Gastrocnemius medialis (tissue), 4 donors: Measurements from ENCODE around the gene TBX18.

Source experiments
- CTCF ChIP-seq, 5 experiments: fragments of 450-650 bp in 3 of 5; fragments of 200-600 bp in 2 of 5; sonication (generic) in 2 of 5; IDR thresholded peaks in 4 of 5; conservative IDR thresholded peaks in 1 of 5; 1 replicate in 4 of 5; 2 replicates in 1 of 5; pipeline ENCODE4 v1.5.1; 2016 to 2019; ENCODE audit warnings: antibody characterized with exemption in 5 of 5, mild to moderate bottlenecking in 3 of 5, moderate library complexity in 3 of 5
- POLR2A ChIP-seq, 2 donors: fragments of 450-650 bp; IDR thresholded peaks; one replicate each; pipeline ENCODE4 v1.6.1; 2017; ENCODE audit warnings: antibody characterized with exemption in 2 of 2, mild to moderate bottlenecking in 2 of 2, moderate library complexity in 2 of 2

GRCh38 chr6:84696166-84696565, 68.2 kb downstream of the TBX18 start:
- TF ChIP-seq CTCF (IDR thresholded peaks at IDR 0.05 in 4 of 5, conservative IDR thresholded peaks at IDR 0.05 in 1 of 5), result no peak
- no peak for TF ChIP-seq POLR2A (IDR thresholded peaks at IDR 0.05)
